Uterus (tissue), 4 donors: ENCODE measurements around the gene SFXN3. TPM values are rescaled to one million over a fixed set of nuclear protein-coding genes. Genes with fewer than 3 reads are reported as not detected.

Experiments
- DNase-seq, 2 donors: peaks; one replicate each; pipeline ENCODE4 v3.0.0-alpha.2; 2019 to 2020
- H3K27ac ChIP-seq, 2 donors: fragments of 200-600 bp; sonication (generic); 1 replicate in 1 of 2; 2 replicates in 1 of 2; pipeline ENCODE4 v1.5.1; 2016 to 2018
- H3K27me3 ChIP-seq, 2 donors: fragments of 200-600 bp; sonication (generic); one replicate each; pipeline ENCODE4 v1.5.1; 2018 to 2019; ENCODE audit warnings: control low read depth in 1 of 2
- H3K36me3 ChIP-seq, 2 donors: fragments of 200-600 bp; sonication (generic); one replicate each; pipeline ENCODE4 v1.5.1; 2019; ENCODE audit warnings: control low read depth in 1 of 2
- H3K4me1 ChIP-seq, 2 donors: fragments of 200-600 bp; sonication (generic); one replicate each; pipeline ENCODE4 v1.5.1; 2018 to 2019; ENCODE audit warnings: control low read depth in 1 of 2
- H3K4me3 ChIP-seq, 2 donors: fragments of 200-600 bp; sonication (generic); 1 replicate in 1 of 2; 2 replicates in 1 of 2; pipeline ENCODE4 v1.5.1; 2018 to 2019; ENCODE audit warnings: mild to moderate bottlenecking in 1 of 2
- H3K9me3 ChIP-seq, 2 donors: fragments of 200-600 bp; sonication (generic); one replicate each; pipeline ENCODE4 v1.5.1; 2019; ENCODE audit warnings: control low read depth in 1 of 2
- CTCF ChIP-seq, 4 experiments: fragments of 200-600 bp in 2 of 4; fragments of 450-650 bp in 2 of 4; sonication (generic) in 2 of 4; IDR thresholded peaks; one replicate each; pipeline ENCODE4 v1.5.1; 2016 to 2019; ENCODE audit warnings: antibody characterized with exemption in 4 of 4, mild to moderate bottlenecking in 2 of 4, moderate library complexity in 1 of 4
- POLR2A ChIP-seq, 2 donors: fragments of 450-650 bp; IDR thresholded peaks; one replicate each; pipeline ENCODE4 v1.6.1; 2016; ENCODE audit warnings: antibody characterized with exemption in 2 of 2, mild to moderate bottlenecking in 1 of 2, moderate library complexity in 1 of 2
- intact Hi-C: fragments of 100-400 bp; cut with DNase I; formaldehyde crosslinking; loops from one replicate; pipeline ENCODE4 v1.15.1; 2023; ENCODE audit warnings: low total_unique reads
- total RNA-seq, 4 donors: library from RNA; depleted of rRNA in 3 of 4; stranded (reverse); fragments of >200 nt in 3 of 4; gene quantifications; one replicate each; pipeline versions ENCODE4 v1.1.0 to v1.2.4, GENCODE V29; 2014 to 2023
- donor health status: DM: yes; HTN: yes; CAD: no.

Gene SFXN3
- total RNA-seq, 4 donors from 2014 or later, result 34.6 to 161 (median 58.1) TPM

DNA sequence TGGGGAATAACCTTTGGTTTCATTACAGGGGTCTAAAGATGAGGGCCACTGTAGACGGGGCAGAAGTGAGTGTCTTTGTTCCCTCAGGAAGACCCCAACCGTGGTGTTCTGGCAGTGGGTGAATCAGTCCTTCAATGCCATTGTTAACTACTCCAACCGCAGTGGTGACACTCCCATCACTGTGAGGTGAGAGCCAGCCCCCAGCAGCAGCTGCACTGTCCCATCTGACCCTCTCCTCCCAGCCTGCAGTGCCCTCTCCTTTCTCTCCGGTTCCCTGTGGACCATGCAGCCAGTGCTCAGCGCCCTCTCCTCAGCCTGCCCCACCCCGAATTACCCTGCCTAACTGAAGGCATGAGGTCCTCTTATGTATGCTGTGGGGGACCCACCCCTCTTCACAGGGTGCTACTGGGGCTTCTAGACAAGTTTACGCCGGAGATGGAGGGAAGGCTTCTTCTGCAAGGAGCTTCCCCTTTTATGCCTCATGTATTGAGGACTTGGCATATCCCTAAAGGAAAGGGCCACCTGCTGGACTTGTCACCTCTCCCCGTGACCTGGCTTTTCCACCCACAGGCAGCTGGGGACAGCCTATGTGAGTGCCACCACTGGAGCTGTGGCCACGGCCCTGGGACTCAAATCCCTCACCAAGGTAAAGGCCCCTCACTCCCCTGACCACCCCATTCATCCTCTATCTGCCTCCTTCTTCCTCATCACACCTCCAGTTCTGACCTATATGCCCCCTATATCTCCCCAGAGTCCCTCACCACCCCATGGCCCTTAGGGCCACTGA, 5.1 kb downstream of the SFXN3 start:
- H3K9me3 ChIP-seq, result no peaks in the 10 kb centered on the region
- H3K4me1 ChIP-seq, result no peaks in the 10 kb centered on the region
- no peak overlapping the region for H3K27ac ChIP-seq
- no peak overlapping the region for H3K4me3 ChIP-seq
- DNase-seq, result no peak
- intact Hi-C loops, result no loop called here
- no peaks in the 10 kb centered on the region for H3K27me3 ChIP-seq
- no peaks in the 10 kb centered on the region for H3K36me3 ChIP-seq
- no peak for TF ChIP-seq POLR2A (IDR thresholded peaks at IDR 0.05)
- TF ChIP-seq CTCF (IDR thresholded peaks at IDR 0.05), result no peak

- DNase-seq, result no peak
- intact Hi-C loops, result no loop called here
- H3K4me3 ChIP-seq, result no peak overlapping the region
- H3K27me3 ChIP-seq, result no peaks in the 10 kb centered on the region
- no peak for TF ChIP-seq POLR2A (IDR thresholded peaks at IDR 0.05)
- TF ChIP-seq CTCF (IDR thresholded peaks at IDR 0.05), result no peak
- peaks cover 0 to 4% of the 10 kb centered on the region in 2 donors for H3K4me1 ChIP-seq
- H3K36me3 ChIP-seq, result no peaks in the 10 kb centered on the region
- no peak overlapping the region for H3K27ac ChIP-seq
- H3K9me3 ChIP-seq, result no peaks in the 10 kb centered on the region
Observed at GRCh38 chr10:101036726-101037125, 5.7 kb downstream of the SFXN3 start.

DNA sequence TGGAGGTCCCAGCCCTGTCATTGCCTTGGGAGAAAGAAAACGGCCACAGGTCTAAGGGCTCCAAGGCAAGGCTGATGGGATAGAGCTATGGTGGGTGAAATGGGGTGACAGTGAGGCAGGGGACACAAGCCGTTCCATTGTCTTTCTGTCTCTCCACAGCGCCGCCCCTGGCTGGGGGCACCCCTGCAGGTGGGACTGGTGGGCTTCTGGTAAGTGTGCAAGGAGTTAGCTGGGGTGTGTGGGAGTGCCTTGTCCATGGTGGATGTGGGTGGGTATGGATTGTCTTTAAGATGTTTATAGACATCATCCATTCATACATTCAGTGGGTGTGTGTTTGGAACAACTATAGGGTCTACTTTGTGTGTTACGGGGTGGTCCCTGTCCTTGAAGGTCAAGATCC, 7.5 kb downstream of the SFXN3 start:
- no peak for DNase-seq
- Histone ChIP-seq H3K36me3 (no peaks in the 10 kb centered on the region), H3K4me1 (peaks cover 0 to 5% of the 10 kb centered on the region in 2 donors), H3K27me3 (no peaks in the 10 kb centered on the region), H3K27ac (no peak overlapping the region), H3K9me3 (no peaks in the 10 kb centered on the region), H3K4me3 (no peak overlapping the region)
- no peak for TF ChIP-seq POLR2A (IDR thresholded peaks at IDR 0.05)
- no peak for TF ChIP-seq CTCF (IDR thresholded peaks at IDR 0.05)
- intact Hi-C loops, result no loop called here

DNA sequence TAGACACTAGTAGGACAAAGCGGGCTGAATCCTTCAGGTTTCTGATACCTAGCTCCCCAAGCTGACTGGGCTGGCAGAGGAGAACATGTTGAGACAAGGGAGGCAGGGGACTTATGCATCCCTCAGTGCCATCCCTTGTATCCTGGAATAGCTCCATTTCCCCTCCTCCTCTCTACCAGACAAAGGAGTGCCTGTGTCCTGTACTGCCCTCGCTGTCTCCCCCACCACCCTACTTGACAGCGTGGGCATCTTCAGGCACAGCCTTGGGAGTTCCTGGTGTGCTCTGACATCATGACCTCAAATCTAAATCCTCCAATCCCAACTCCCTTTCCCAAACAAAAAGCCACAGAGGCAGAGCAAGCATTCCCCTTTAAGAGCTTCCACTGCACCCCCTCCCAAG, 9.0 kb downstream of the SFXN3 start:
- TF ChIP-seq POLR2A (IDR thresholded peaks at IDR 0.05), result no peak
- TF ChIP-seq CTCF (IDR thresholded peaks at IDR 0.05), result no peak
- peaks cover 0 to 5% of the 10 kb centered on the region in 2 donors for H3K4me1 ChIP-seq
- H3K27ac ChIP-seq, result no peak overlapping the region
- H3K9me3 ChIP-seq, result no peaks in the 10 kb centered on the region
- DNase-seq, result no peak
- intact Hi-C loops, result no loop called here
- H3K27me3 ChIP-seq, result no peaks in the 10 kb centered on the region
- H3K4me3 ChIP-seq, result no peak overlapping the region
- no peaks in the 10 kb centered on the region for H3K36me3 ChIP-seq

DNA sequence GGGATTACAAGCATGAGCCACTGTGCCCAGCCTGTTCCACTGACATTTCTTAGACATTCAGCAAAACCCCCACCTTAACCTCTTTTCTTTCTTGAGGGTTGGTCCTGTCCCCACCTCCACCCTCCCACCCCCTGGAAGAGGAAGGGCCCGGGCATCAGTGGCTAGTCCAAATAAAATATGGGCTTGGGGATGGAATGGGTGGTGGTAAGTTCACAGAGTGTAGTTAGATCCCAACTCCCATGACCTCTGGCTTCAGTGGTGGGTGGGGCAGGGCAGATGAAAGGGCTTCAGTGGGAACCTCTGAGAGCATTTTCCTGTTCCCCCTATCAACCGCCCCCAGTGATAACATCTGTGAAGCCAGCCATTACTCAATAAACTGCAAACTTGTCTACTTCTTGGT, 9.8 kb downstream of the SFXN3 start:
- no peak overlapping the region for H3K4me3 ChIP-seq
- H3K27me3 ChIP-seq, result no peaks in the 10 kb centered on the region
- no peaks in the 10 kb centered on the region for H3K9me3 ChIP-seq
- DNase-seq, result no peak
- TF ChIP-seq POLR2A (IDR thresholded peaks at IDR 0.05), result no peak
- intact Hi-C loops, result no loop called here
- no peaks in the 10 kb centered on the region for H3K36me3 ChIP-seq
- no peak overlapping the region for H3K27ac ChIP-seq
- peaks cover 0 to 5% of the 10 kb centered on the region in 2 donors for H3K4me1 ChIP-seq
